Fibroblast of pulmonary artery (primary cell): Measurements from ENCODE around the gene SEC22A.

ENCODE experiments used
- DNase-seq: peaks from one replicate; pipeline ENCODE4 v3.0.0-alpha.2; 2010; ENCODE audit warnings: low read depth
- H3K4me3 ChIP-seq: replicated peaks from 2 replicates; pipeline ENCODE4 v1.5.1; 2011; ENCODE audit warnings: low read depth, mild to moderate bottlenecking, control low read depth, low read length, moderate library complexity
- CTCF ChIP-seq: IDR thresholded peaks from 2 replicates; pipeline ENCODE4 v1.5.1; 2011; ENCODE audit warnings: mild to moderate bottlenecking, control low read depth, low read length, inconsistent platforms; ENCODE audit errors: missing control alignments

The SEC22A gene

GRCh38 chr3:123276346-123277006, 74.7 kb downstream of the SEC22A start:
- no peak for TF ChIP-seq CTCF
- DNase-seq = no peak

GRCh38 chr3:123277106-123277505, 75.4 kb downstream of the SEC22A start:
- H3K4me3 ChIP-seq = no peak overlapping the region
- no peak for DNase-seq
- TF ChIP-seq CTCF = no peak

More at GRCh38 chr3:123276346-123277006, 74.7 kb downstream of the SEC22A start:
- H3K4me3 ChIP-seq = no peak overlapping the region

GRCh38 chr3:123278446-123278845, 76.7 kb downstream of the SEC22A start:
- no peak for TF ChIP-seq CTCF
- H3K4me3 ChIP-seq = no peak overlapping the region
- DNase-seq = no peak

GRCh38 chr3:123279121-123279520, 77.4 kb downstream of the SEC22A start:
- TF ChIP-seq CTCF = no peak

GRCh38 chr3:123281406-123281805, 79.7 kb downstream of the SEC22A start:
- no peak for TF ChIP-seq CTCF
- no peak for DNase-seq
- no peak overlapping the region for H3K4me3 ChIP-seq

More at GRCh38 chr3:123279121-123279520, 77.4 kb downstream of the SEC22A start:
- no peak overlapping the region for H3K4me3 ChIP-seq
- DNase-seq = no peak

GRCh38 chr3:123281929-123282328, 80.2 kb downstream of the SEC22A start:
- DNase-seq = no peak
- H3K4me3 ChIP-seq = no peak overlapping the region
- TF ChIP-seq CTCF = no peak

GRCh38 chr3:123282461-123282860, 80.7 kb downstream of the SEC22A start:
- TF ChIP-seq CTCF = no peak
- no peak for DNase-seq
- no peak overlapping the region for H3K4me3 ChIP-seq
